Type B pancreatic cell (in vitro differentiated cells): Measurements from ENCODE around the gene MED27. TPM values are rescaled to one million over a fixed set of nuclear protein-coding genes. Genes with fewer than 3 reads are reported as not detected.

Source experiments
- DNase-seq: peaks from one replicate; pipeline ENCODE4 v3.0.0; 2021; ENCODE audit warnings: mixed read lengths; ENCODE audit not compliant: unreplicated experiment; ENCODE audit errors: extremely low spot score
- H3K27ac Mint-ChIP-seq: 2 replicates; pipeline ENCODE4 v1.8.0; 2021; ENCODE audit warnings: mild to moderate bottlenecking, mixed read lengths
- H3K27me3 Mint-ChIP-seq: 2 replicates; pipeline ENCODE4 v1.8.0; 2021; ENCODE audit warnings: mixed read lengths
- H3K36me3 Mint-ChIP-seq: 2 replicates; pipeline ENCODE4 v1.8.0; 2021; ENCODE audit warnings: mixed read lengths
- H3K4me1 Mint-ChIP-seq: one replicate; pipeline ENCODE4 v1.8.0; 2021; ENCODE audit warnings: mixed read lengths; ENCODE audit not compliant: unreplicated experiment
- H3K4me3 Mint-ChIP-seq: 2 replicates; pipeline ENCODE4 v1.8.0; 2021; ENCODE audit warnings: mild to moderate bottlenecking, mixed read lengths
- H3K9me3 Mint-ChIP-seq: 2 replicates; pipeline ENCODE4 v1.8.0; 2021; ENCODE audit warnings: mixed read lengths
- CTCF ChIP-seq: fragments of 200-600 bp; sonication (generic); conservative IDR thresholded peaks from 2 replicates; pipeline ENCODE4 v1.5.0; 2021; ENCODE audit warnings: antibody characterized with exemption, mild to moderate bottlenecking
- total RNA-seq: library from RNA; stranded (reverse); gene quantifications from 2 replicates; pipeline ENCODE4 v1.2.1, GENCODE V29; 2021; ENCODE audit warnings: low replicate concordance

Gene MED27
- total RNA-seq, 1 donor from 2014 or later, result 21.7 TPM

- no peaks in the 10 kb centered on the region for H3K27me3 Mint-ChIP-seq
Observed at GRCh38 chr9:132026932-132027585, 52.6 kb downstream of the MED27 start.

DNA sequence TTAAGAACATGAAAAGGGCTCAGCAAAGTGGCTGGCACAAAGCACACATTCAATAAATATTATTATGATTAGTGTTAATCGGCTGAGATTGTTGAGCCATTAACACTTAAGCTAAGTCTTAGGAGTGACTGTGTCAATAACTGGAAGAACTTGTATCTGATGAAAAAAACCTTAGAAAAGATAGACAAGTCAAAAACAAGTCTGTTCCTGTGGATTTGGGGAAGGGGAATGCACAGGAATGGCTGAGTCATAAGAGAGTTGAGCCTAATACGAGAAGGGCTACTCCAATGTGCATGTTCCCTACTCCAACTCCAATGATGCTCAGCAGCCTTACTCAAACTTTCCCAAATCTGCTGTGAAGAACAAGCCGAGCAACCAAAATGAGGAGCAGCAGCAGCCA is 53.9 kb downstream of the MED27 start:
- Mint-ChIP-seq H3K9me3 (no peaks in the 10 kb centered on the region), H3K27ac (no peak overlapping the region), H3K27me3 (no peaks in the 10 kb centered on the region), H3K4me1 (peaks cover 54% of the 10 kb centered on the region), H3K4me3 (no peak overlapping the region), H3K36me3 (no peaks in the 10 kb centered on the region)
- TF ChIP-seq CTCF, result no peak
- DNase-seq, result no peak

More at GRCh38 chr9:132026932-132027585, 52.6 kb downstream of the MED27 start:
- Mint-ChIP-seq H3K4me3 (no peak overlapping the region), H3K4me1 (peaks cover 45% of the 10 kb centered on the region), H3K9me3 (no peaks in the 10 kb centered on the region), H3K27ac (no peak overlapping the region), H3K36me3 (no peaks in the 10 kb centered on the region)
- DNase-seq, result no peak
- TF ChIP-seq CTCF, result no peak

GRCh38 chr9:132024589-132024988 is 55.1 kb downstream of the MED27 start:
- Mint-ChIP-seq H3K27ac (no peak overlapping the region), H3K4me3 (no peak overlapping the region), H3K27me3 (no peaks in the 10 kb centered on the region), H3K4me1 (peaks cover 51% of the 10 kb centered on the region), H3K36me3 (no peaks in the 10 kb centered on the region), H3K9me3 (no peaks in the 10 kb centered on the region)
- DNase-seq, result no peak
- TF ChIP-seq CTCF, result no peak

DNA sequence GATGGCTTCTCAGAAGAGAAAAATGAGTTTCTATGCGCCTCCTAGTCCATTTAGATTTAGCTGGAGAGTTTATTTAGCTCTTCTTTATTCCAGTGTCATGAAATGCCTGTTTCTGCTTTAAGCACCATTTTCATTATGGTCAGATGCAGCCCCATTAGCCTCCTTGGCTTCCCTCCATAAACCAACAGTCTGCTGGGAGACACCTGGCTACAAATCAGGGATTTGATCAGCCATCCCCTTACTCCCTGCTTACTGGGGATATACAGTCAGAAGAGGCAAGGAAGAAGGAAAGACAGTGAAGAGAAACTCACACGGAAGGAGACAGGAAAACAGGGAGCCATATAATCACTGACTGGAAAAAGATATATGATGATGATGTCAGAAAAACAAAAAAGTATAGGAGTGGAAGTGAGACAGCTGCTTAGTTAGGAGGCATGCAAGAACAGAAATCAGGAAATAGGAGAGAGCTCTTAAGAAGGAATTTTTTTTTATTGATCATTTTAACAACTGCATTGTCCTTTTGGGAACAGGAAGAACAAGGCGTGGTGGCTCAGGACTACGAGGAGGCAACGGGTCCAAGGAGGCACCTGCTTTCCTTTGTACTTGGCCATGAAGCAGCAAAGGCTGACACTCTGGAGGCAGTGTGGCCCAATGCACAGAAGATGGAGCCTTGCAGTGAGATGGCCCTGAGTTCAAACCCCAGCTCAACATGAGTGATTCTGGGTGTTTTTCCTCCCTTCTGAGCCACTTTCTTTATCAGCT is 56.1 kb downstream of the MED27 start:
- Mint-ChIP-seq H3K4me3 (no peak overlapping the region), H3K27ac (no peak overlapping the region), H3K27me3 (no peaks in the 10 kb centered on the region), H3K9me3 (no peaks in the 10 kb centered on the region), H3K36me3 (no peaks in the 10 kb centered on the region), H3K4me1 (peaks cover 46% of the 10 kb centered on the region)
- DNase-seq, result no peak
- no peak for TF ChIP-seq CTCF

- Mint-ChIP-seq H3K36me3 (no peaks in the 10 kb centered on the region), H3K9me3 (no peaks in the 10 kb centered on the region), H3K27me3 (no peaks in the 10 kb centered on the region), H3K27ac (no peak overlapping the region), H3K4me1 (peaks cover 37% of the 10 kb centered on the region), H3K4me3 (no peak overlapping the region)
- no peak for TF ChIP-seq CTCF
- no peak for DNase-seq
Observed at GRCh38 chr9:132020820-132021510, 58.7 kb downstream of the MED27 start.
